NCI-H2029 (cell line): ENCODE data around the gene REEP1.
A peak's percentile ranks its signal among the peaks of the same experiment; 100 is the strongest.
"Not testable (repeated sequence)": the region's sequence is repeated elsewhere in the genome, so short reads cannot be mapped to it uniquely, and the experiment has no call there.

Experiments used
- DNase-seq: peaks from one replicate; lab custom pipeline; 2025; lab: John Stamatoyannopoulos, UW

REEP1 gene

GRCh38 chr2:86243950-86244733 is 93.3 kb downstream of the REEP1 start:
- DNase-seq = no peak

GRCh38 chr2:86243272-86243671 is 94.2 kb downstream of the REEP1 start:
- no peak for DNase-seq

DNA sequence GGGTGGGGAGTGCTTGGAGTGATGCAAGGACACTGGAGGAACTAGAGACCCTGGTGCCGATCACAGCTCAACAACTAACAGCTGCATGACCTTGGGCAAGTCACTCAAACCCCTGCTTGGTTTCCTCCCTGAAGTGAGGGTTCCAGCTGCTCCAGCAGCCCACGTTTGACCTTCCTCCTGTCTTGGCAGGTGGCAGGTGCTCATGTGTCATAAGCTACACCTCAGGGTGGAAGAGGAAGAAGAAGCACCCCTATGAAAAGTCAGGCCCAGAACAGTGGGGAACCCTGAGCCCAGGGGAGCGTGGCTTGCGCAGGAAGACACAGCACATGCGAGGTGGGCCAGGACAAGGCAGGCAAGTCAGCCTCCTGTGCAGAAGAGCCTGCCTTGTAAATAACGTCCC is 95.8 kb downstream of the REEP1 start:
- DNase-seq = no peak

GRCh38 chr2:86240251-86240650 is 97.2 kb downstream of the REEP1 start:
- DNase-seq = no peak

GRCh38 chr2:86239745-86240144 is 97.7 kb downstream of the REEP1 start:
- DNase-seq = no peak

- no peak for DNase-seq
Measured at GRCh38 chr2:86239326-86239725, 98.1 kb downstream of the REEP1 start.

DNA sequence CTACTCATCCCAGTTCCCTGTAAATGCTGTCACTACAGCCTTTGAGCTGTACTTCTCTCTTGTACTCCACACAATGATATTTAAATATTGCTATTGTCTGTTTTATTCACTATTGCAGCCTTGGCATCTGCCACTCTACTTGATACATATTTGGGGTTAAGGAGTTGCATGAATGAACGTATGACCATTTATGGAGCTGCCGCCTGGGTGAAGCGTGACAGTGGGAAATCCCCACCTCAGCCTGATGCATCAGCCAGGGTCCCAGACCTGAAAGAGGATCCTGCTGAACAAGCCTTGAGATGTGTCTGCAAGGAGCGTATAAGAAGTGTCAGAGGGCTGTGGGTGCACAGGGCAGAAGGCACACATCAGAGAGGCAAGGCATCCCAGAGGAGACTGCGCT is 99.1 kb downstream of the REEP1 start:
- no peak for DNase-seq

- DNase-seq = no peak
Measured at GRCh38 chr2:86237172-86237571, 100.3 kb downstream of the REEP1 start.

DNA sequence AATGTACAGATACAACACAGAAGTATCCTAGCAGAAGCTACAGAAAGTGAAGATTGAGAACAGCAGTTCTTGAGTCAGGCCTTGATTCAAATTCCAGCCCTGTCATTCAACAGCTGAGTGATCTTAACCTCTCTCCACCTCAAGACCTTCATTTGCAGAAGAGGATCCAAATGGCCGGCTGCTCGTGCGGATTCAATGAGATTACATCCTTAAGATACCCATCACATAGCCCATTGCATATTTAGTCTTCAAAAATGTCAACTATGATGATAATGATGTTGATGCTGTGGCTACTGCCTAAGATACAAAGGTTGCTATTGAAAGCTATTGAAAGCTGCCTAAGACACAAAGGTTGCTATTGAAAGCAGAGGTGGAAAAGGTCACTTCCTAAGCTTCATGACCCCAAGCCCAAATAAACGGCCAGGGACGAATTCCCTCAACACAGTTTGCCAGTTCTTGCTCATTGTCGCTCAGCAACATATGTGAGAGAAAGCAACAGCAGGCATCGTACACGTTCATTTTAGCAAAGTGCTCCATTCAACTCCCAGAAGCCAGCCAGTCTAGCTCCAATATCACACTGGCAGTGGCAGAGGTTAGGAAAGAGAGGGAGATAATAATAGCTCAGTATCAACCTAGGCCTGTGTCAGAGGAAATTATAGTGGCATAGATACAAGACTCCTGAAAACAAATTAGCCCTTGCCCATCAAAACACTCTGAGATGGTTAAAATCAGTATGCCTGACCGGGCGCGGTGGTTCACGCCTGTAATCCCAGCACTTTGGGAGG is 102.0 kb downstream of the REEP1 start:
- no peak for DNase-seq

- no peak for DNase-seq
Measured at GRCh38 chr2:86234563-86235131, 102.8 kb downstream of the REEP1 start.

DNA sequence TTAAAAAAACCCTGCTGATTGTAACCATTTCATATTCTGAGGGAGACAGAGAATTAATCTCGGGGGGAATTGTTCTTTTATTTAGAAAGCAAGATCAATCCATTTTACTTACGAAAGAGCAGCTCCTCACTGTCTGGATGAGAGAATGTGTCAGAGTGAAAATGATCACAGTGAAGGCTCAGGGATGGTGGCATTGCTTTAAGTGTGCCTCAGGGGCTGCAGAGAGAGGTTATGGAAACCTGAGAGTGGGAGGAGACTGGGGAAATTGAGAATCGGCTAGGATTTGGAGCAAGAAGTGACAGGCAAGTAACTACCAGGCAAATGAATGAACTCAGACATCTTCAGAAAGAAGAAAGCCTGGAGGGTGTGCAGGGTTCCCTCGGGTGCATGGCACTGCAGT is 104.0 kb downstream of the REEP1 start:
- no peak for DNase-seq

GRCh38 chr2:86232910-86233309 is 104.5 kb downstream of the REEP1 start:
- DNase-seq = no peak

DNA sequence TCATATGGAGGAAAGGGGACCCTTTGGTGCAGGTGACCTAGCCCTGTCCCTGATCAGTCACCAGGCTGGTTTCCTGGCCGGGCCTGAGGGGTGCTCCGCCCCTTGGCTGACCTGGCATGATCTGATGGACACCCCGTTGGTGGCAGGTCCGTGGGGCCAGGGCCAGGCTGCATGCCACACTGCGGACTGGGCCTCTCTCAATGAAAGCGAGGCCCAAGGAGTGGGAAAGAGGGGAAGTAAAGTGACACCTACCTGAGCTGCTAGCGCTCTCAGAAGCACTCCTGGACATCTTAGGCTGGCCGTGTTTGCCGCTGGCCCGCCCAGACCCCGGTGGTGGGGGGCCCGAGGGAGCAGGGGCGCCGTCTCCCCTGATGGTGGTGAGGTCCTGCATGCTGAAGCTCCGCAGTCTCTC is 105.0 kb downstream of the REEP1 start:
- DNase-seq = no peak

- no peak for DNase-seq
Measured at GRCh38 chr2:86231680-86232372, 105.6 kb downstream of the REEP1 start.

- no peak for DNase-seq
Measured at GRCh38 chr2:86230961-86231360, 106.5 kb downstream of the REEP1 start.

GRCh38 chr2:86229221-86229620 is 108.2 kb downstream of the REEP1 start:
- no peak for DNase-seq

DNA sequence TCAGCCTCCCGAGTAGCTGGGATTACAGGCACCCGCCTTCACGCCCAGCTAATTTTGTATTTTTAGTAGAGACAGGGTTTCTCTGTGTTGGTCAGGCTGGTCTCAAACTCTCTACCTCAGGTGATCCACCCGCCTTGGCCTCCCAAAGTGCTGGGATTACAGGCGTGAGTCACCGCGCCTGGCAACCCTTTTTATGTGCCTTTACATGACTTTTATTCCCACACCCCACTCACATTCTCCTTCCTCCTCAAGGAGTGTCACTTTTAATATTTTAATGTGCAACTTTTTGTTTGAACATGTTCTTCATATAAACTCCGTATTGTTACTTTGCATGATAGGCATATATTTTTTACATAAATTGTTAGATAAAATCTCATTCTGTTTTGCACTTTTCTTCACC is 108.9 kb downstream of the REEP1 start:
- DNase-seq = not testable (repeated sequence)

GRCh38 chr2:86227685-86228084 is 109.7 kb downstream of the REEP1 start:
- no peak for DNase-seq

- peak; percentile 14 for DNase-seq
Measured at GRCh38 chr2:86226636-86227520, 110.5 kb downstream of the REEP1 start.

GRCh38 chr2:86226070-86226469 is 111.4 kb downstream of the REEP1 start:
- no peak for DNase-seq

- DNase-seq = no peak
Measured at GRCh38 chr2:86225581-86225980, 111.8 kb downstream of the REEP1 start.
